Glutamatergic neuron (in vitro differentiated cells): ENCODE data around the gene PCDHA1. TPM values are rescaled to one million over a fixed set of nuclear protein-coding genes. Genes with fewer than 3 reads are reported as not detected.
A peak's percentile ranks its signal among the peaks of the same experiment; 100 is the strongest.

ENCODE experiments used
- DNase-seq: peaks from one replicate; pipeline ENCODE4 v3.0.0; 2022
- H3K27ac Mint-ChIP-seq: one replicate; pipeline ENCODE4 v1.8.0; 2020; ENCODE audit warnings: mild to moderate bottlenecking, mixed read lengths, inconsistent platforms; ENCODE audit not compliant: unreplicated experiment
- H3K27me3 Mint-ChIP-seq: one replicate; pipeline ENCODE4 v1.8.0; 2020; ENCODE audit warnings: mild to moderate bottlenecking, moderate library complexity, mixed read lengths, inconsistent platforms; ENCODE audit not compliant: unreplicated experiment
- H3K36me3 Mint-ChIP-seq: one replicate; pipeline ENCODE4 v1.8.0; 2020; ENCODE audit warnings: mild to moderate bottlenecking, mixed read lengths, inconsistent platforms; ENCODE audit not compliant: unreplicated experiment
- H3K4me1 Mint-ChIP-seq: one replicate; pipeline ENCODE4 v1.8.0; 2020; ENCODE audit warnings: mild to moderate bottlenecking, low read depth, mixed read lengths, inconsistent platforms; ENCODE audit not compliant: unreplicated experiment
- H3K4me3 Mint-ChIP-seq: one replicate; pipeline ENCODE4 v1.8.0; 2020; ENCODE audit warnings: mild to moderate bottlenecking, mixed read lengths, inconsistent platforms; ENCODE audit not compliant: unreplicated experiment
- H3K9me3 Mint-ChIP-seq: one replicate; pipeline ENCODE4 v1.8.0; 2020; ENCODE audit warnings: mild to moderate bottlenecking, moderate library complexity, mixed read lengths, inconsistent platforms; ENCODE audit not compliant: unreplicated experiment
- CTCF ChIP-seq: fragments of 200-600 bp; sonication (generic); IDR thresholded peaks from one replicate; pipeline ENCODE4 v1.5.0; 2021; ENCODE audit not compliant: partially characterized antibody, unreplicated experiment
- total RNA-seq: library from RNA; stranded (reverse); fragmentation: NEBNext Ultra II Directional; extraction: Animal tissue kit (Norgen Biotek cat#: 25700); gene quantifications from one replicate; pipeline ENCODE4 v1.2.1, GENCODE V29; 2021; ENCODE audit not compliant: unreplicated experiment

Gene PCDHA1
- total RNA-seq, 1 donor from 2014 or later = 0.69 TPM

GRCh38 chr5:140855772-140856674 lies 70.1 kb downstream of the PCDHA1 start, which contains the start of gene PCDHA10:
PCDHA10 (plus strand) TSS chr5:140855897; CDS start chr5:140856049, 152 bp downstream.
- Mint-ChIP-seq H3K27me3 (peaks cover 10% of the 10 kb centered on the region), H3K27ac (peak within 1 kb of the TSS; percentile 99), H3K9me3 (peaks cover 24% of the 10 kb centered on the region), H3K36me3 (peaks cover 48% of the 10 kb centered on the region), H3K4me3 (peak within 1 kb of the TSS; percentile 86), H3K4me1 (peaks cover 8% of the 10 kb centered on the region)
- TF ChIP-seq CTCF = peak; percentile 57
- DNase-seq = no peak

- Mint-ChIP-seq H3K27ac (peak overlapping the region; percentile 99), H3K9me3 (peaks cover 34% of the 10 kb centered on the region), H3K36me3 (peaks cover 62% of the 10 kb centered on the region), H3K4me3 (peak overlapping the region; percentile 86), H3K27me3 (peaks cover 10% of the 10 kb centered on the region), H3K4me1 (peaks cover 8% of the 10 kb centered on the region)
- DNase-seq = no peak
- no peak for TF ChIP-seq CTCF
Observed at GRCh38 chr5:140857177-140857986, 71.4 kb downstream of the PCDHA1 start.

DNA sequence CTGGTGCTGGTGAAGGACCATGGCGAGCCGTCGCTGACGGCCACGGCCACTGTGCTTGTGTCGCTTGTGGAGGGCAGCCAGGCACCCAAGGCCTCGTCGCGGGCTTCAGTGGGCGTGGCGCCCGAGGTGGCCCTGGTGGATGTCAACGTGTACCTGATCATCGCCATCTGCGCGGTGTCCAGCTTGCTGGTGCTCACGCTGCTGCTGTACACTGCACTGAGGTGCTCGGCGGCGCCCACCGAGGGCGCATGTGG lies 72.0 kb downstream of the PCDHA1 start:
- no peak for TF ChIP-seq CTCF
- Mint-ChIP-seq H3K27me3 (peaks cover 10% of the 10 kb centered on the region), H3K4me1 (peaks cover 8% of the 10 kb centered on the region), H3K27ac (no peak overlapping the region), H3K36me3 (peaks cover 67% of the 10 kb centered on the region), H3K4me3 (no peak overlapping the region), H3K9me3 (peaks cover 34% of the 10 kb centered on the region)
- DNase-seq = no peak

GRCh38 chr5:140862441-140863295 lies 76.7 kb downstream of the PCDHA1 start:
- H3K36me3 Mint-ChIP-seq = peaks cover 59% of the 10 kb centered on the region

More at GRCh38 chr5:140862441-140863295, 76.7 kb downstream of the PCDHA1 start:
- H3K27me3 Mint-ChIP-seq = peaks cover 5% of the 10 kb centered on the region
- DNase-seq = no peak
- TF ChIP-seq CTCF = no peak
- no peak overlapping the region for H3K27ac Mint-ChIP-seq
- H3K9me3 Mint-ChIP-seq = peaks cover 24% of the 10 kb centered on the region
- peaks cover 3% of the 10 kb centered on the region for H3K4me1 Mint-ChIP-seq
- H3K4me3 Mint-ChIP-seq = no peak overlapping the region
